ENCODE measurements around the gene LMO1.

Gene LMO1

GRCh38 chr11:8263769-8264410 lies at the start of gene LMO1:
Gene LMO1 (minus strand): TSS chr11:8263878. CDS start chr11:8263362, 516 bp downstream.
- peak; percentile 66 for DNase-seq

GRCh38 chr11:8312986-8313385 lies 49.3 kb upstream of the LMO1 start:
- DNase-seq: no peak

- DNase-seq: no peak
These were observed 47.7 kb upstream of the LMO1 start for GRCh38 chr11:8311366-8311765.

GRCh38 chr11:8310743-8311298 lies 47.1 kb upstream of the LMO1 start:
- no peak for DNase-seq

- DNase-seq: no peak
These were observed 46.2 kb upstream of the LMO1 start for GRCh38 chr11:8309862-8310261.

GRCh38 chr11:8309311-8309710 lies 45.6 kb upstream of the LMO1 start:
- DNase-seq: no peak

GRCh38 chr11:8307601-8308000 lies 43.9 kb upstream of the LMO1 start:
- DNase-seq: no peak

- no peak for DNase-seq
These were observed 37.9 kb upstream of the LMO1 start for GRCh38 chr11:8301622-8302021.

- no peak for DNase-seq
These were observed 35.4 kb upstream of the LMO1 start for GRCh38 chr11:8298801-8299786.

- DNase-seq: no peak
These were observed 34.2 kb upstream of the LMO1 start for GRCh38 chr11:8297781-8298440.

- DNase-seq: no peak
These were observed 33.2 kb upstream of the LMO1 start for GRCh38 chr11:8296872-8297271.

GRCh38 chr11:8296038-8296649 lies 32.5 kb upstream of the LMO1 start:
- DNase-seq: no peak

GRCh38 chr11:8294251-8294935 lies 30.7 kb upstream of the LMO1 start:
- no peak for DNase-seq

- DNase-seq: no peak
These were observed 29.5 kb upstream of the LMO1 start for GRCh38 chr11:8293171-8293570.

GRCh38 chr11:8292351-8292750 lies 28.7 kb upstream of the LMO1 start:
- DNase-seq: no peak

- DNase-seq: no peak
These were observed 28.0 kb upstream of the LMO1 start for GRCh38 chr11:8291421-8292350.

- no peak for DNase-seq
These were observed 26.6 kb upstream of the LMO1 start for GRCh38 chr11:8290081-8290810.

GRCh38 chr11:8289492-8289918 lies 25.8 kb upstream of the LMO1 start:
- no peak for DNase-seq

- no peak for DNase-seq
These were observed 25.3 kb upstream of the LMO1 start for GRCh38 chr11:8288824-8289491.
